Measurements from ENCODE around the gene ZNF672.
"Not testable (repeated sequence)": the region's sequence is repeated elsewhere in the genome, so short reads cannot be mapped to it uniquely, and the experiment has no call there.

Gene ZNF672

GRCh38 chr1:248813546-248813945, 24.5 kb upstream of the ZNF672 start:
- DNase-seq (ENCODE audit: low read depth): no peak

- no peak for DNase-seq (ENCODE audit: low read depth)
Observed at GRCh38 chr1:248814351-248814750, 23.7 kb upstream of the ZNF672 start.

GRCh38 chr1:248815407-248816034, 22.5 kb upstream of the ZNF672 start:
- DNase-seq (ENCODE audit: low read depth): no peak

GRCh38 chr1:248816042-248816851, 21.8 kb upstream of the ZNF672 start:
- no peak for DNase-seq (ENCODE audit: low read depth)

GRCh38 chr1:248817065-248817464, 21.0 kb upstream of the ZNF672 start:
- DNase-seq (ENCODE audit: low read depth): no peak

GRCh38 chr1:248818505-248819374, 19.3 kb upstream of the ZNF672 start:
- no peak for DNase-seq (ENCODE audit: low read depth)

GRCh38 chr1:248820041-248820585, 17.9 kb upstream of the ZNF672 start:
- DNase-seq (ENCODE audit: low read depth): no peak

GRCh38 chr1:248821101-248821500, 16.9 kb upstream of the ZNF672 start:
- DNase-seq (ENCODE audit: low read depth): no peak

GRCh38 chr1:248821641-248822040, 16.4 kb upstream of the ZNF672 start:
- DNase-seq (ENCODE audit: low read depth): no peak

GRCh38 chr1:248822148-248823032, 15.6 kb upstream of the ZNF672 start:
- no peak for DNase-seq (ENCODE audit: low read depth)

- no peak for DNase-seq (ENCODE audit: low read depth)
Observed at GRCh38 chr1:248823517-248824001, 14.5 kb upstream of the ZNF672 start.

GRCh38 chr1:248824301-248824700, 13.7 kb upstream of the ZNF672 start:
- DNase-seq (ENCODE audit: low read depth): no peak

- no peak for DNase-seq (ENCODE audit: low read depth)
Observed at GRCh38 chr1:248824701-248825100, 13.3 kb upstream of the ZNF672 start.

- DNase-seq (ENCODE audit: low read depth): no peak
Observed at GRCh38 chr1:248825136-248825535, 12.9 kb upstream of the ZNF672 start.

GRCh38 chr1:248825573-248825908, 12.5 kb upstream of the ZNF672 start:
- no peak for DNase-seq (ENCODE audit: low read depth)

- peak; percentile 81 for DNase-seq (ENCODE audit: low read depth)
Observed at GRCh38 chr1:248825909-248826760, 11.9 kb upstream of the ZNF672 start, which contains the start of gene SH3BP5L. Gene SH3BP5L, minus strand, starts transcription at chr1:248825915. Its CDS starts 980 bp downstream, at chr1:248824935.

- DNase-seq (ENCODE audit: low read depth): no peak
Observed at GRCh38 chr1:248828845-248829244, 9.2 kb upstream of the ZNF672 start.

- DNase-seq (ENCODE audit: low read depth): not testable (repeated sequence)
Observed at GRCh38 chr1:248830718-248831017, 7.4 kb upstream of the ZNF672 start.

- no peak for DNase-seq (ENCODE audit: low read depth)
Observed at GRCh38 chr1:248831842-248832241, 6.2 kb upstream of the ZNF672 start.

GRCh38 chr1:248834343-248834940, 3.6 kb upstream of the ZNF672 start:
- DNase-seq (ENCODE audit: low read depth): no peak

Measured in stimulated activated CD8-positive, alpha-beta memory T cell treated with anti-CD3 and anti-CD28 coated beads, Interleukin-12 subunit alpha, Interleukin-12 subunit beta, amount 100 ng/mL, for 4 hours (primary cell).